Endothelial cell of umbilical vein (primary cell): Measurements from ENCODE around the gene IVD.

ENCODE experiments used
- CTCF ChIP-seq, 2 donors: IDR thresholded peaks; 1 replicate in 1 of 2; 2 replicates in 1 of 2; pipeline ENCODE4 v1.5.1; 2011; ENCODE audit warnings: low read length in 2 of 2, mild to moderate bottlenecking in 2 of 2, moderate library complexity in 2 of 2, control low read depth in 1 of 2, inconsistent platforms in 1 of 2, low read depth in 1 of 2; ENCODE audit not compliant: insufficient read depth in 1 of 2; ENCODE audit errors: extremely low read depth in 1 of 2
- POLR2AphosphoS5 ChIP-seq: IDR thresholded peaks from 2 replicates; pipeline ENCODE4 v1.6.1; 2012; ENCODE audit warnings: low read depth, mild to moderate bottlenecking, control low read depth, low read length, moderate library complexity; ENCODE audit not compliant: insufficient read depth

GRCh38 chr15:40357246-40357645, 48.3 kb upstream of the IVD start:
- TF ChIP-seq CTCF (IDR thresholded peaks at IDR 0.05; ENCODE audit: extremely low read depth in 1 of 2, insufficient read depth in 1 of 2, low read depth in 1 of 2, low read length in 2 of 2) (no peak), POLR2AphosphoS5 (no peak)
